IPS-15b (cell line): ENCODE measurements around the gene SRMS.

Experiments
- H3K27me3 ChIP-seq: one replicate; pipeline ENCODE4 v1.6.1; 2013; ENCODE audit warnings: low read length; ENCODE audit not compliant: control insufficient read depth, insufficient read depth
- H3K36me3 ChIP-seq: one replicate; pipeline ENCODE4 v1.6.1; 2013; ENCODE audit warnings: low read length; ENCODE audit not compliant: control insufficient read depth, insufficient read depth
- H3K4me1 ChIP-seq: one replicate; pipeline ENCODE4 v1.6.1; 2013; ENCODE audit warnings: mild to moderate bottlenecking, low read length; ENCODE audit not compliant: control insufficient read depth, insufficient read depth
- H3K4me3 ChIP-seq: one replicate; pipeline ENCODE4 v1.5.1; 2013; ENCODE audit warnings: low read depth, low read length
- H3K9ac ChIP-seq: one replicate; pipeline ENCODE4 v1.6.1; 2013; ENCODE audit warnings: low read depth, mild to moderate bottlenecking, low read length
- H3K9me3 ChIP-seq: one replicate; pipeline ENCODE4 v1.6.1; 2013; ENCODE audit warnings: mild to moderate bottlenecking, low read length; ENCODE audit not compliant: control insufficient read depth, insufficient read depth

SRMS gene

DNA sequence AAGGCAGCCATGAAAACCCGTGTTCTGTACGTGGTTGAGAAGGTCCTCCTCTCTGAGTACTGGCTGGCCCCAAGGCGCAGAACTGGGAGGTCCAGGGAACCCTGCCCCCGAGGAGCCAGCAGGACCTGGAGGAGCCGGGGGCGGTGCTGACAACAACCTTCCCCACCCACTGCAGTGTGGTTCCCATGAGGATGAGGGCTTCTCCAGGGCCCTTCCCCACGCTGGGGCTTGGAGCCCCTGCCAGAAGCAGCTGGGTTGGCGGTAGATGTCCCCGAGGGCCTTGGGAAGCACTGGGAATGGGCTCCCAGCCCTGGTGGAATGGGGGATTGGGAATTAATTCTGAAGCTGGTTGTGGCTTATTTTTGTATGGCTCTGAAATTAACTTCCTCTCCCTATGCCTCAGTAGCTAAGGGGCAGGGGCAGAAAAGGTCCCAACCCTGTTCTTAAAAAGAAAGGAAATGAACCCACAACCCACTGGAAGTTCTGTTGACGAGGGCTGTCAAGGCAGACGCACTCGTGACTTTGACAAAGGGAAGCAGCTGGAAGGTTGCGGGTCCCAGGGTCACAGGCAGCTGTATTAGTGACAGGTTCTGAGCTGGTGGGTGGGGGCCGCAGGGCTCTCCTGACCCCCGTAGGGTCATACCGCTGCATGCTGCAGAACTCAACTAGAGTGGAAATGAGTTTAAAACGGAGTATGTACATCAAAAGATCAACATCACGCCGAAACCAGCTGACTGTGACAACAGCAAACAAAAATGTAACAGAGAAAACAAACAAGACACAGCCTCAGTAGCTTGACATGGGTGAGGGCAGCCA, 40.4 kb upstream of the SRMS start:
- no peaks in the 10 kb centered on the region for H3K27me3 ChIP-seq
- H3K4me1 ChIP-seq: peaks cover 2% of the 10 kb centered on the region
- no peak overlapping the region for H3K9ac ChIP-seq
- peaks cover 33% of the 10 kb centered on the region for H3K36me3 ChIP-seq
- H3K9me3 ChIP-seq: no peaks in the 10 kb centered on the region
- H3K4me3 ChIP-seq: no peak overlapping the region

DNA sequence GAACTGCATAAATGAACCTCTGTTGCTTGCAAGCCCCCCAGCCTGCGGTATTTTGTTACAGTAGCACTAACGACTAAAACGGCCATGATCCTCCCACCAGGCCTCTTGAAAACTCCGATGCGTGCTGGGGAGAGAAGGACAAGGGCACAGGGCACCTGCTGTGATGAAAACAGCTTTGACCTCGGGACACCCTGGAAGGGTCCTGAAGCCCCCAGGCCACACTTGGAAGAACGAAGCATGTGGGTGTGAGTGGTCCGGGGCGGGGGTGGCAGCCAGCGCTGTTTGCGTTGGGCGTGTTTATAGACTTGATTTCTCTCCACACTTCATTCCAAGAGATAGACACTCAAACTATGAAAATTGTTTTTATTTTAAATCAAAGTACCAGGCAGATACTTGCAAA, 39.7 kb upstream of the SRMS start:
- H3K4me1 ChIP-seq: peaks cover 2% of the 10 kb centered on the region

DNA sequence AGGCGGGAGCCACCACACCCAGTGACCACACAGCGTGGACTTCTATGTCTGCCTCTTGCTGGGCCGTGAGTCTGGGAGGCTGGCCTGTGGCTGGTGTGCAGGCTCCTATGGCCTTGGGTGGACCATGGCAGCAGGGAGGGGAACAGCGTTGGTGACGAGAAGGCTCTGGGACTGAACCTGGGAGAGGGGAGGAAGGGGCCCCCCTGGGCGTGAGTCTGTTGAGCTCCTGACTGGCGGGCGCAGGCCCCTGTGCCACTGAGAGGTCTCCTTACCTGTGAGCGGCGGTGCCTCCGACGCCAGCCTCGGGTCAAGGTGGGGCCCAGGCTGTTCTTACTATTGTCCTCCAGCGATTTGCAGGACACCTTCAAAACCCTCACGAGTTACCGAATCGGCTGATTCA, 39.2 kb upstream of the SRMS start:
- Histone ChIP-seq H3K9me3 (no peaks in the 10 kb centered on the region), H3K27me3 (no peaks in the 10 kb centered on the region), H3K36me3 (peaks cover 23% of the 10 kb centered on the region), H3K4me3 (no peak overlapping the region), H3K4me1 (peaks cover 2% of the 10 kb centered on the region), H3K9ac (no peak overlapping the region)

More for the DNA sequence above, 39.7 kb upstream of the SRMS start:
- Histone ChIP-seq H3K9ac (no peak overlapping the region), H3K9me3 (no peaks in the 10 kb centered on the region), H3K36me3 (peaks cover 26% of the 10 kb centered on the region), H3K27me3 (no peaks in the 10 kb centered on the region), H3K4me3 (no peak overlapping the region)

DNA sequence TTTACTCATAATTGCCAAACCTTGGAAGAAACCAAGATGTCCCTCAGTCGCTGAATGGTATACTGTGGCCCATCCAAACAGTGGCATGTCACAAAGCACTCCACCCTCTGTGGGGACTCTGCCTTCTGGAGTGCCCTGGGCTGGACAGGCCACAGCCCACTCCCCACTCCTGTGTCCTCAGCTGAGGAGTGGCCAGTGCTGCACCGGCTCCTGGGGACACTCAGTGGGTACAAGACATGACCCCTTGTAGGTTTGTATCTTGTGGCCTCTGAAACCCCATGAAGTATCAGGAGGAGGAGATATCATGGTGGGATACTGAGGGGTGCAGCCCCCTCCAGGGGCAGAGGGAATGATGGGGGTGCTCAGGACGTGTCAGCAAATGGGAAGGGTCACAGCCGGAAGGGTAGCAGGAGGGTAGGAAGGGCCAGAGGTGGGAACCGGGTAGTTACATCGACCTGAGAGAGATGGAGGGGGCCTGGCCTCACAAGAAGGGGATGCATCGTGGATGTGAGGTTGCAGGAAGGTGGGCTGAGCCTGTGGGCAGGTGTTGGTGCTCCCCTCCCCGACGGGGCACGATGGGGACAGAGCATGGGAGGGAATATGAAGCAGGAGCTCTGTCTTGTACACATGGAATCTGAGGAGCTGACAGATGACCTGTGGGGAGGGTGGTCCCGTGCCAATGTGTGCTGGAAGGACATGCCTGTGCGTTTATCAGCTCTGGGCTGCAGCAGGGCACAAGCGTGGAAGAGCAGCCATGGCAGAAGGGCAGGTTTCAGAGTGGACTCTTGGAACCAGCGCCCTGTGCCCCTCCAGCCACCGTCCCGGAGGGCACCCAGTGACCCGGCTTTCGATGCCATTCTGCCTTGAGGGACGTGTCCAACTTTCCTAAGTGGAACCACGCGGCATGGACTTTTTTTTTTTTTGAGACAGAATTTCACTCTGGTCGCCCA, 38.3 kb upstream of the SRMS start:
- H3K36me3 ChIP-seq: peaks cover 20% of the 10 kb centered on the region
- peaks cover 2% of the 10 kb centered on the region for H3K4me1 ChIP-seq
- H3K27me3 ChIP-seq: no peaks in the 10 kb centered on the region
- no peak overlapping the region for H3K4me3 ChIP-seq
- no peaks in the 10 kb centered on the region for H3K9me3 ChIP-seq
- no peak overlapping the region for H3K9ac ChIP-seq

DNA sequence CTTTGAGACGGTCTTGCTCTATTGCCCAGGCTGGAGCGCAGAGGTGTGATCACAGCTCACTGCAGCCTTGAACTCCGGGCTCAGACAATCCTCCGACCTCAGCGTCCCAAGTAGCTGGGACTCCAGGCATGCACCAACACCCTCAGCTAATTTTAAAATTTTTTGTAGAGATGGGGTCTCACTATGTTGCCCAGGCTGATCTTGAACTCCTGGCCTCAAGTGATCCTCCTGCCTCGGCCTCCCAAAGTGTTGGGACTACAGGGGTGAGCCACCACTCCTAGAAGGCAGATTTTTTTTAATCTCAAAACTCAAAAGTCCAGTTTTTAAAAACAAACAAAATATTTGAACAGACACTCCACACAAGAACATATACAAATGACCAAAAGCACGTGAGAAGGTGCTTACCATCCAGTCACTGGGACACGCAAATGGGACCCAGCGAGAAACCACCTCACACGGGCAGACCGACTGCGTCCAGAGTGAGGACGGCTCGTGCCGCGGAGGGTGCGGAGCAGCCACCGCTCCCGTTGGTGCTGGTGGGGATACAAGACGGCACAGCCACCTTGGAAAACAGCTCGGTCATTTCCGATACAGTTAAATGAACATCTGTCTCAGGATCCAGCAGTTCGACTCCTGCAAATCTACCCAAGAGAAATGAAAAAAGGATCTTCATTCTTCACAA, 35.0 kb upstream of the SRMS start:
- no peaks in the 10 kb centered on the region for H3K36me3 ChIP-seq
- no peaks in the 10 kb centered on the region for H3K27me3 ChIP-seq
- H3K4me3 ChIP-seq: no peak overlapping the region
- no peak overlapping the region for H3K9ac ChIP-seq
- H3K4me1 ChIP-seq: no peaks in the 10 kb centered on the region
- H3K9me3 ChIP-seq: no peaks in the 10 kb centered on the region

DNA sequence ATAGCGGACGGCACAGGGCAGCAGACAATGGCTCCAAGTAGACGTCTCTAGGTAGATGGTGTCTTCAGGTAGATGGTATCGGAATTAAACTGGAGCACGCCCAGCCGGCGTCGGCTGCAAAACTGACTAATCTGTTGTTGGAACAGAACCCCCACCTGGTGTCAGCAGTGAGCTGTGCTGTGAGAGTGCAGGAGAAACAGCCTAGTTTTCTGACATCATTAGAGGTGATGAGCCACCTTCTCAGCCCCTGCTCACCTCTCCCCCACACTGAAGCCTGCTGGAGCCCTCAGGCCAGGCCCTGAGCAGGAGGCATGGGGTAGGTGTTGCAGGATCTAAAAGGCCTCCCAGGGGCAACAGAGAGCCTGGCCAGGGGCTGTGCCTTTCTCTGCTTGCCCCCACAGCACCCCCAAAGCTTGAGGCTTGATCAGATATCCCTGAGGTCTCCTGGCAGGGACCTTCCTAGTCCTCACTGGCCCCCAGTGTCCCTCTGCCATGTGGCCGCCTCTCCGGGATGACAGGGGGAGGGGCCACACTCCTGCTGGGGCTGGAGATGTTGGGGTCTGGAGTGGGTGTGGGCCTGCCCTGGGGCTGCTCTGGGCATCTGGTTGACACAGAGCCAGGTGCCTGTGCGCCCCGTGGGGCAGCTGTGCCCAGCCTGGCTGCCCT, 33.4 kb upstream of the SRMS start:
- Histone ChIP-seq H3K4me3 (no peak overlapping the region), H3K9me3 (no peaks in the 10 kb centered on the region), H3K9ac (no peak overlapping the region), H3K4me1 (no peaks in the 10 kb centered on the region), H3K27me3 (no peaks in the 10 kb centered on the region), H3K36me3 (no peaks in the 10 kb centered on the region)

DNA sequence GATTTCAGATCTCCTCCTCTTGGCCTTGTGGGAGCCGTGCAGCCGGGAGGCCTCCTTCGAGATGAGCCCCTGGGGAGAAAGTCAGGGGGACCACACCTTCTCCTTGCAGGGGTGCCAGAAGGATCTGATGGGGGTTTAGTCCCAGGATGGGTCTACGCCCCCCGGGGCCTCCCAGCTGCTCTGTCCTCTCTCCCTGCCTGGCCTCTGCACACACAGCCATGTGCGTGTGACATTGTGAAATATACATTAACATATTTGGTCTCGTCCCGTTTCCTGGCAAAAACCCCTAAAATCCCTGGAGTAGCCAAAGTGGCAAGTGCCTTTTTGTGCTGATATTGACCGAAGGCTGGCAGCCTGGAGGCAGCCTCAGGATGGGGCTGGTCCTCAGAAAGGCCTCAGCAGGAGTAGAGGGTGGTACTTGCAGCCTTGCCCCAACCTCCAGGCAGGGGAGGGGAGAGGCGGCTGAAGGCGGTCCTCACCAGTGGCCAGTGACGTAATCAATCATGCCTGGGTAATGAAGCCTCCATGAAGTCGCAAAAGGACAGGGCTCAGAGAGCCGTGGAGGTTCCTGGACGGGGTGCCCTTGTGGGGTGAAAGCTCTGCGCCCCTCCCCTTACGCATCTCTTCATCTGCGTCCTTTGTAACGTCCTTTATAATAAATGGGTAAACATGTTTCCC, 31.6 kb upstream of the SRMS start:
- Histone ChIP-seq H3K9ac (no peak overlapping the region), H3K27me3 (no peaks in the 10 kb centered on the region), H3K9me3 (no peaks in the 10 kb centered on the region), H3K4me1 (peaks cover 2% of the 10 kb centered on the region), H3K4me3 (no peak overlapping the region), H3K36me3 (no peaks in the 10 kb centered on the region)

DNA sequence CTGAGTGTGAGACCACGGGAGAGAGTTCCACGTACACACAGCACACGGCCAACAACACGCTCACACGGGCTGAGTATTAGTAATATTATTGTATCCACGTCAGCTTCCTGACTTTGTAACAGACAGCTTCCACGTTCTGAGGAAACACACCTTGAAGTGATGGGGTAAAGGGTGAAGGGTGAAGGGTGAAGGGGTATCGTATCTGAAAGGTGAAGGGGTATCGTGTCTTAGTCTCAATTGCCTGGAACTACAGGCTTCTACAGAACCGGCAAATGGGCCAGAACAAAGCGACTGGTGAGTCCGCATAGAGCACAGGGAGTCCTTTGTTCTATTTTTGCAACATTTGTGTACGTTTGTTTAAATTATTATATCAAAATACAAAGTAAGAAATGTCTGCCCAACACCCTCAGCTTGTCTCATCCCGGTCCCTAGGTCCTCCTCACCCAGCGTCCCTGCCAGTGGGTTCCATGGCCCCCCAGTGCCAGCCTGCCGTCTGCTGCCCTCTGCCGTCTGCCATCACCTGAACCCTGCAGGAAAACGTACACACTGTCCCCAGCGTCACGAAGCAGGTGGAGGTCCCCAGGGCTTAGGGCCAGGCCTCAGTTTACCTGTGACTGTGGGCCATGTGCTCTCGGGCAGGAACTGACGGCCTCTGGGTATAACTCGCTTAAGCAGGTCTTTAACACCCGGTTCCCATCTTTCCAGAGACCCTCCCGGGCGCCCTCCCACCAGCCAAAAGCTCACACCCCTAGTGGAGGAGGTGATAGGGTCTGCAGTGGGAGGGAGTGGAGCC, 30.9 kb upstream of the SRMS start:
- Histone ChIP-seq H3K9ac (no peak overlapping the region), H3K9me3 (no peaks in the 10 kb centered on the region), H3K4me3 (no peak overlapping the region), H3K4me1 (peaks cover 2% of the 10 kb centered on the region), H3K36me3 (no peaks in the 10 kb centered on the region), H3K27me3 (no peaks in the 10 kb centered on the region)

DNA sequence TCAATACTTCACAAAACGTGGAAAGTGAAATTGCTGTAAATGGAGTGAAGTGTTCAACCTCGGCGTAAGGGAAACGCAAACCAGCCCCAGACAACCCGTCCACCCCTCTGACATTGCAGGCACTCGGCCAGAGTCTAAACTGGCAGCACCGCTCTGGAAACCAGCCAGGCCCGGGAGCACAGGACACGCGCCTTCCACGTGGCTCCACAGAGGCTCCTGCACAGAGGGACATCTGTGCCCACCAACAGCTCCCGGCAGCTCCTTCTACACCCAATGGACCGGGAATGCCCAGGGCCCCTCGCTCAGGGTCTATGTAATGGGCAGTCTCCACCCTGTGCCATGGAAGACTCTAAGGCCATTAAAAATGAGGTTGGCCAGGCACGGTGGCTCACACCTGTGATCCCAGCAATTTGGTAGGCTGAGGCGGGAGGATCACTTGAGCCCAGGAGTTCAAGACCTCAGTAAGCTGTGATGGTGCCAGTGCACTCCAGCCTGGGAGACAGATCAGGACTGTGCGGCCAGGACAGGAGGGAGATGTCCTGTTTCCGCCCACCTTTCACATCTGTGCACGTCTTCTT, 29.9 kb upstream of the SRMS start:
- H3K9ac ChIP-seq: no peak overlapping the region
- no peak overlapping the region for H3K4me3 ChIP-seq
- H3K27me3 ChIP-seq: no peaks in the 10 kb centered on the region
- no peaks in the 10 kb centered on the region for H3K9me3 ChIP-seq
- peaks cover 2% of the 10 kb centered on the region for H3K4me1 ChIP-seq
- no peaks in the 10 kb centered on the region for H3K36me3 ChIP-seq

DNA sequence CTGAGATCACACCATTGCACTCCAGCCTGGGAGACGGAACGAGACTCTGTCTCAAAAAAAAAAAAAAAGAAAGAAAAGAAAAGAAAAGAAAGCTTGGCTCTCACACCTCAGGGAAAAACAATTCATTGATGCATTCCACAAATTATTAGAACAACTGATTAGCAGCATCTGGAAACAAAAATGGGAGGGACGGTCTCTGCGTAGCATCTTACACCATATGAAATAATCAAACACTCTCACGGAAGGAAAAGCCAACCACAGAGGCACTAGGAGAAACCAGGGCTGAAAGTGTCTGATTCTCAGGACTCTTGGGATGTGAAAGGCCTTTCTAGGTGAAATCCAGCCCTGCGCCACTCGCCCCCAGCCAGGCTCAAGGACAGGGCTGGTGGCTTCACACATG, 28.8 kb upstream of the SRMS start:
- Histone ChIP-seq H3K4me3 (no peak overlapping the region), H3K9ac (no peak overlapping the region), H3K27me3 (no peaks in the 10 kb centered on the region), H3K9me3 (no peaks in the 10 kb centered on the region), H3K36me3 (no peaks in the 10 kb centered on the region), H3K4me1 (peaks cover 2% of the 10 kb centered on the region)
